ENCODE results near the gene TSTD1.

DNA sequence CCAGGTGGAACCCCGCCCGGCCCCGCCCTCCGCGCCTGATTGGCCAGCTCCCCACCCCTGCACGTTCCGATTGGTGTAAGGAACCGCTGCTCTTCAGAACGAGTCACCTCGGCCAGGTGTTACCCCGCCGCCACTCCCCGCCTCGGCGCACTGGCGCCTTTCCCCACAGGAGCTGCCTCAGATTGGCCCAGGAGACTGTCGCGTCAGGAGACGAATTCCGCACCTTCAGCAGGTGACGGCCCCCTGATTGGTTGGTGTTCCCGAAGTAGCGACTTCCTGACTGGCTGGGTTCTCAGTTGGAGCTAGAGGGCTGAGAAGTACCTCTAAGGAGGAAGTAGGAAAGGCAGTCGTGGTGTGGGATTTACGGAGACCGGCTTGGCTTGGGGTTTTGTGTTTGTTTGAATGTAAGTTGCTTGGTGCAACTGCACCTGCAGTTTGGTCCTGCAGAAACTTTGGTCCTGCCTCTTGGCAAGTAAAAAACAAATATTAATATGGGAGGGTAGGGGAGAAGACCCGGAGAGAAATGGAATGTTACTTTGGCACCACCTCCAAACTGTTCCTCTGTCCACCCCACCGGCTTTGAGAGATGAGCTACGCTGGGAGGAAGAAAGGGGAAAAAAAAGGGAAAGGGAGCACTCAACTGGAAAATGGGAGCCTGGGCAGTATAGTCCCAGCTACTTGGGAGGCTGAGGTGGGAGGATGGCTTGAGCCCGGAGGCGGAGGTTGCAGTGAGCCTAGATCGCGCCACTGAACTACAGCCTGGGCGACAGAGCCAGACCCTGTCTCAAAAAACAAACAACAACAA is 17.4 kb downstream of the TSTD1 start:
- TF ChIP-seq, protein P1, sequence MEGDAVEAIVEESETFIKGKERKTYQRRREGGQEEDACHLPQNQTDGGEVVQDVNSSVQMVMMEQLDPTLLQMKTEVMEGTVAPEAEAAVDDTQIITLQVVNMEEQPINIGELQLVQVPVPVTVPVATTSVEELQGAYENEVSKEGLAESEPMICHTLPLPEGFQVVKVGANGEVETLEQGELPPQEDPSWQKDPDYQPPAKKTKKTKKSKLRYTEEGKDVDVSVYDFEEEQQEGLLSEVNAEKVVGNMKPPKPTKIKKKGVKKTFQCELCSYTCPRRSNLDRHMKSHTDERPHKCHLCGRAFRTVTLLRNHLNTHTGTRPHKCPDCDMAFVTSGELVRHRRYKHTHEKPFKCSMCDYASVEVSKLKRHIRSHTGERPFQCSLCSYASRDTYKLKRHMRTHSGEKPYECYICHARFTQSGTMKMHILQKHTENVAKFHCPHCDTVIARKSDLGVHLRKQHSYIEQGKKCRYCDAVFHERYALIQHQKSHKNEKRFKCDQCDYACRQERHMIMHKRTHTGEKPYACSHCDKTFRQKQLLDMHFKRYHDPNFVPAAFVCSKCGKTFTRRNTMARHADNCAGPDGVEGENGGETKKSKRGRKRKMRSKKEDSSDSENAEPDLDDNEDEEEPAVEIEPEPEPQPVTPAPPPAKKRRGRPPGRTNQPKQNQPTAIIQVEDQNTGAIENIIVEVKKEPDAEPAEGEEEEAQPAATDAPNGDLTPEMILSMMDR (IDR thresholded peaks at IDR 0.05), result no peak
- TF ChIP-seq, protein P2, sequence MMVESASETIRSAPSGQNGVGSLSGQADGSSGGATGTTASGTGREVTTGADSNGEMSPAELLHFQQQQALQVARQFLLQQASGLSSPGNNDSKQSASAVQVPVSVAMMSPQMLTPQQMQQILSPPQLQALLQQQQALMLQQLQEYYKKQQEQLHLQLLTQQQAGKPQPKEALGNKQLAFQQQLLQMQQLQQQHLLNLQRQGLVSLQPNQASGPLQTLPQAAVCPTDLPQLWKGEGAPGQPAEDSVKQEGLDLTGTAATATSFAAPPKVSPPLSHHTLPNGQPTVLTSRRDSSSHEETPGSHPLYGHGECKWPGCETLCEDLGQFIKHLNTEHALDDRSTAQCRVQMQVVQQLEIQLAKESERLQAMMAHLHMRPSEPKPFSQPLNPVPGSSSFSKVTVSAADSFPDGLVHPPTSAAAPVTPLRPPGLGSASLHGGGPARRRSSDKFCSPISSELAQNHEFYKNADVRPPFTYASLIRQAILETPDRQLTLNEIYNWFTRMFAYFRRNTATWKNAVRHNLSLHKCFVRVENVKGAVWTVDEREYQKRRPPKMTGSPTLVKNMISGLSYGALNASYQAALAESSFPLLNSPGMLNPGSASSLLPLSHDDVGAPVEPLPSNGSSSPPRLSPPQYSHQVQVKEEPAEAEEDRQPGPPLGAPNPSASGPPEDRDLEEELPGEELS (CRISPR knock-in tag; IDR thresholded peaks at IDR 0.05), result peak; percentile 78
- no peak for TF ChIP-seq ZNF263 (CRISPR knock-in tag; IDR thresholded peaks at IDR 0.05; ENCODE audit: low read depth)
- no peak; the same call in 1 of the 2 replicates for TF ChIP-seq CREB1 (CRISPR knock-in tag; IDR thresholded peaks at IDR 0.05)

All from WTC11 (cell line).